Rectal smooth muscle tissue (tissue), 1 donor: ENCODE measurements around the gene BAZ1B.
"Not testable (repeated sequence)": the region's sequence is repeated elsewhere in the genome, so short reads cannot be mapped to it uniquely, and the experiment has no call there.

Source experiments
- H3K27ac ChIP-seq: one replicate; pipeline ENCODE4 v1.7.0; 2013; ENCODE audit warnings: low read depth, low read length, inconsistent platforms
- H3K27me3 ChIP-seq: one replicate; pipeline ENCODE4 v1.7.0; 2013; ENCODE audit warnings: low read length; ENCODE audit not compliant: control insufficient read depth, insufficient read depth
- H3K36me3 ChIP-seq: one replicate; pipeline ENCODE4 v1.7.0; 2013; ENCODE audit warnings: low read length; ENCODE audit not compliant: control insufficient read depth, insufficient read depth
- H3K4me1 ChIP-seq: one replicate; pipeline ENCODE4 v1.7.0; 2013; ENCODE audit warnings: low read length; ENCODE audit not compliant: control insufficient read depth, insufficient read depth
- H3K4me3 ChIP-seq: one replicate; pipeline ENCODE4 v1.7.0; 2013; ENCODE audit warnings: low read length
- H3K9ac ChIP-seq: one replicate; pipeline ENCODE4 v1.7.0; 2013; ENCODE audit warnings: low read length

BAZ1B gene

DNA sequence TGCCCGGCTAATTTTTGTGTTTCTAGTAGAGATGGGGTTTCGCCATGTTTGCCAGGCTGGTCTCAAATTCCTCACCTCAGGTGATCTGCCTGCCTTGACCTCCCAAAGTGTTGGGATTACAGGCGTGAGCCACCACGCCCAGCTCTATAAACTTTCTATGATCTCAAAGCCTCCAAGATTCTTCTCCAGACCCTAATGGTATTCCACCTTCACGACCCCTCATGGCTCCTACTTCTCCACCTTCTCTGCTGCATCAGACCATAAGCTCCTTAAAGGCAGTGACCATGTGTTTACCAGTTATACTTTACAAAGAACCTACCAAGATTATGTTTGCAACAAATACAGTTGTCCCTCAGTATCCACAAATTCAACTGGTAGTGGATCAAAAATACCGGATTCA lies 10.1 kb upstream of the BAZ1B start:
- Histone ChIP-seq H3K36me3 (peaks cover 12% of the 10 kb centered on the region), H3K27me3 (no peaks in the 10 kb centered on the region), H3K9ac (no peak overlapping the region), H3K27ac (no peak overlapping the region), H3K4me1 (no peaks in the 10 kb centered on the region), H3K4me3 (no peak overlapping the region)

DNA sequence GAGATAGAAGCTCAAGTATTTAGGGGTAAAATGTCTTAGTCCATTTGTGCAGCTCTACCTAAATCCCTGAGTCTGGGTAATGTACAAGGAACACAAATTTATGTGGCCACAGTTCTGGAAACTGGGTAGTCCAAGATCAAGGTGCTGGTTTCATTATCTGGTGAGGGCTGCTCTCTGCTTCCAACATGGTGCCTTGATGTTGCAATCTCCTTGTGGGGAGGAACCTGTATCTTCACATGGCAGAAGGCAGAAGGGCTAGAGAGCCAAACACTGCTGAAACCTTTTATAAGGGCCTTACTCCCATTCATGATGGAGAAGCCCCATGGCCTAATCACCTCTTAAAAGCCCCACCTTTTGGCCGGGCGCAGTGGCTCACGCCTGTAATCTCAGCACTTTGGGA lies 8.7 kb upstream of the BAZ1B start:
- Histone ChIP-seq H3K4me1 (no peaks in the 10 kb centered on the region), H3K4me3 (no peak overlapping the region), H3K27ac (no peak overlapping the region), H3K27me3 (no peaks in the 10 kb centered on the region), H3K9ac (no peak overlapping the region), H3K36me3 (peaks cover 3% of the 10 kb centered on the region)

DNA sequence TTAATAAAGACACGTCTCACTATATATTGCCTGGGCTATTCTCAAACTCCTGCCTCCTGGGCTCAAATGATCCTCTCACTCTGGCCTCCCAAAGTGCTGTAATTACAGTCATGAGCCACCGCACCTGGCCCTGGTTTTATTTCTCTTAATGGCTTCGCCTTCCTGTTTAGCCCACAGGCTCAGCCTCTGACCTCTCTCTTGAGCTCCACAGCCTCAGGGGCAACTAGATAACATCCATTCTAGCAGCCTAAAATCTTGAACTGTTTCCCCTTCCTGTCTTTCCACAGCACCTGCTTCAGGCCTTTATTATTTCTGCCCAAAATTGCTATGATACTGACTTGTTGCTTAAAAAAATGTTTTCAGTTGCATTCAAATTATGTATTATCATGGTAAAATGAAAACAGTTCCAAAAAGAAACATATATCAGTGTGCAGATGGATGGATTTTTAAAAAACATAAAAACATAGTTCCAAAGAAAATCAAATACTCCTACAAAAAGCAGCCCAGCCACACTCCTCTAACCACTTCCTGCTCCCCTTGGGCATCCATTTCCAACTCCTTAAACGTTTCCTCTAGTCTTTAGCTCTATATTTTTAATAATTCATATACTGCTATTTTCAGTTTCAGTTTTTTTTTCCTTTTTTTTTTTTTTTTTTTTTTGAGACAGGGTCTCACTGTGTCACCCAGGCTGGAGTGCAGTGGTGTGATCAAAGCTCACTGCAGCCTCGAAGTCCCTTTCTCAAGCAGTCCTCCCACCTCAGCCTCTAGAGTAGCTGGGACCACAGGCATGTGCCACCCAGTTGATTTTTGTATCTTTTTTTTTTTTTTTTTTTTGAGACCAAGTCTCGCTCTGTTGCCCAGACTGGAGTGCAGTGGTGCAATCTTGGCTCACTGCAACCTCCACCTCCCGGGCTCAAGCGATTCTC lies 5.1 kb upstream of the BAZ1B start:
- Histone ChIP-seq H3K4me1 (no peaks in the 10 kb centered on the region), H3K27me3 (no peaks in the 10 kb centered on the region), H3K9ac (no peak overlapping the region), H3K36me3 (no peaks in the 10 kb centered on the region), H3K27ac (no peak overlapping the region), H3K4me3 (no peak overlapping the region)

DNA sequence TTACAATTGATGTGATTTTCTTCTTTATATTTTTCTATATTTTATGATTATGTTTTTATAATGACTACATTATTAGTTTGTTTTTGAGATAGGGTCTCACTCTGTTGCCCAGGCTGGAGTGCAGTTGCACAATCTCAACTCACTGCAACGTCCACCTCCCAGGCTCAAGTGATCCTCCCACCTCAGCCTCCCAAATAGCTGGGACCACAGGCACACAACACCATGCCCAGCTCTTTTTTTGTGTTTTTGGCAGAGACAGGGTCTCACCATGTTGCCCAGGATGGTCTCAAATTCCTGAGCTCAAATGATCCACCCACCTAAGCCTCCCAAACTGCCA lies 4.0 kb upstream of the BAZ1B start:
- not testable (repeated sequence) for H3K36me3 ChIP-seq, H3K27ac ChIP-seq, H3K4me1 ChIP-seq, H3K9ac ChIP-seq, H3K27me3 ChIP-seq, H3K4me3 ChIP-seq

DNA sequence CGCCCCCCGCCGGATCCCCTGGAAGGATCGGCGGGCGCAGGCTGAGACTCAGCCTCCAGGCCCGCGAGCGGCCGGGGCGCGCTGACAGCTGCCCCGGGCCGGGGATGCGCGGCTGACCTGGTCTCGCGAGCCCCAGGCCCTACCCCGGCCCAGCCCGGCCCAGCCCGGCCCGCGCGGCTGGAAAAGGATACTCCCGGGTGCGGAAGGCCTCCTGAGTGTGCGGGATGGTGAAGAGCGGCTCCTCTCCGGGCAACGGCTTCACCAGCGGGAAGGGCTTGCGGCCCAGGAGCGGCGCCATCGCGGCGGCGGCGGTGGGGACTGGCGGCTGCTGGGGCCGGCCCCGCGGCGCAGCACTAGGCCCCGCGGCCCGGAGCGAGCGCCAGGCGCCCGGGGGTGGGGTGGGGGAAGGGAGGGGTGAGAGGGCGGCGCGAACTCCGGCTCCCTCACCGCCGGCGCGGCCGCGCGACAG lies 423 bp downstream of the BAZ1B start:
- H3K36me3 ChIP-seq, result no peaks in the 10 kb centered on the region
- no peaks in the 10 kb centered on the region for H3K27me3 ChIP-seq
- peak overlapping the region; percentile 80 for H3K4me3 ChIP-seq
- peak overlapping the region; percentile 30 for H3K9ac ChIP-seq
- peaks cover 19% of the 10 kb centered on the region for H3K4me1 ChIP-seq
- H3K27ac ChIP-seq, result peak overlapping the region; percentile 93

DNA sequence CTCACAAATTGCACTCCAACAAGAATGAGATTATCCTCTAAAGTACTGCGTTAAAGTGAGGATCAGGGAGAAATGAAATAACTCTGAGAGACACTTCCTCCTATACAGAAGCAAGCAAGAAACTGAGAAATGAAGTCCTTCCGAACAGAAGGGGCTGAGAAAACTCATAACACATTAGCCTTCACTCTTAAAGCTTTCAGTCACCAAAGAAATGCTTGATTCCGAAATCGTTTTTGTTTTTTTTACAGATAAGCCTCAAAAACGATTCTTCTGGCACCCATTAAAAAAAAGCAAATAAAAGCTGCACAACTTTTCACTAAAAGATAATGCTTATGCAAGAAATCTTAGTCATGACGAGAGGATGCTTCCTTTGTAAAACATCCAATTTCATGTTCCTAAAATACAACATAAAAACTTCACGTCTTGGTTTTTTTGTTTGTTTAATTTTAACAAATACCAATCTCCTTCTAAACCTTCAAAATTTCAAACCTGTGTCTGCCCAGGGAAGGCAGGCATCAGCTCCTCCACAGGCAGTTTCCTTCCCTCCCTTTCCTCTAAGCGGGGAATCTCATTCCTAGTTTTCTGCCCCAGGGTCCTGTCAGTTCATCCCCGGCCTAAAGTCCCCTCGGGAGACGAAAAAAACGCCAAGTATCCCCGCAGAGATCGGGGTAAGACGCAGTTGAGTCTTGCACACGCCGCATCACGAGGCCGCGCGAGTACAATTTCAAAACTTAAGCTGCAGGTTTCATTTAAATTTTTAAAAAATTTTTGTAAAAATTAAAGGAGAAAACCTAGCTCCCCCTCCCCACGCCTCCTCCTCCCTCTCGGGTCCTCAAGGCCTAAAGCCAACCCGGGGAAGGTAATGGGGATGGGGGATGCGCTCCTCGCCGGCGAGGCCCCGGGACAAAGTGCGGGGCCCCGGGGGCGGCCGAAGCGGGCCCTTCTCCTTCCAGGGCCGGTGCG lies 1.1 kb downstream of the BAZ1B start:
- Histone ChIP-seq H3K27me3 (no peaks in the 10 kb centered on the region), H3K36me3 (peaks cover 3% of the 10 kb centered on the region), H3K27ac (peak overlapping the region; percentile 93), H3K4me1 (peaks cover 19% of the 10 kb centered on the region), H3K9ac (peak overlapping the region; percentile 30), H3K4me3 (peak overlapping the region; percentile 80)

DNA sequence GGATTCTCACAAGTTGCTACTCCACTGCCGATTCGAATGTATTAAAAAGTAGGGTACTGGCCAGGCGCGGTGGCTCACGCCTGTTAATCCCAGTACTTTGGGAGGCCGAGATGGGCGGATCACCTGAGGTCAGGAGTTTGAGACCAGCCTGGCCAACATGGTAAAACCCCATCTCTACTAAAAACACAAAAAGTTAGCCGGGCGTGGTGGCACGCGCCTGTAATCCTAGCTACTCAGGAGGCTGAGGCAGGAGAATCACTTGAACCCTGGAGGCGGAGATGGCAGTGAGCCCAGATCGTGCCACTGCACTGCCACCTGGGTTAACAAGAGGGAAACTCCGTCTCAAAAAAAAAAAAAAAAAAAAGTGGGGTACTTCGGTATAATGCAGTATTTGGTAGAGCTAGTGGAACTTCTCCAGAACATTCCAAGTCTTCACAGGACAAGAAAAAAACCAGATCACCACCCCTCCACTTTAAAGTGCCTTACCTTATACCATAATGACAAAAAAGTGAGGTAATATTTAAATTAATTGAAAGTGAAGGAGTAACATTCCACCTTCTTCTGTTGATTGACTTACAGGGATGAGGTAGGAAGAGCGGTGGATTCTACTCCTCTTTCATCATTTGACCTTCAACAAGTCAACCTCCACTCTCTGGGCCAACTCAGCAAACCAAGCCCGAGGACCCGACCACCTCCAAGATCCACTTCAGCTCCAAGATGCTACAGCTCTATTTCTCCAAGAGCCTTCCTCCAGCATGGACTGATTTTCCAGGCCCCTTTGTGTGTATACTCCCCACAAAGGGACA lies 2.0 kb downstream of the BAZ1B start:
- Histone ChIP-seq H3K4me1 (peaks cover 19% of the 10 kb centered on the region), H3K36me3 (peaks cover 6% of the 10 kb centered on the region), H3K27me3 (no peaks in the 10 kb centered on the region), H3K4me3 (peak overlapping the region; percentile 80), H3K9ac (no peak overlapping the region), H3K27ac (peak overlapping the region; percentile 93)

DNA sequence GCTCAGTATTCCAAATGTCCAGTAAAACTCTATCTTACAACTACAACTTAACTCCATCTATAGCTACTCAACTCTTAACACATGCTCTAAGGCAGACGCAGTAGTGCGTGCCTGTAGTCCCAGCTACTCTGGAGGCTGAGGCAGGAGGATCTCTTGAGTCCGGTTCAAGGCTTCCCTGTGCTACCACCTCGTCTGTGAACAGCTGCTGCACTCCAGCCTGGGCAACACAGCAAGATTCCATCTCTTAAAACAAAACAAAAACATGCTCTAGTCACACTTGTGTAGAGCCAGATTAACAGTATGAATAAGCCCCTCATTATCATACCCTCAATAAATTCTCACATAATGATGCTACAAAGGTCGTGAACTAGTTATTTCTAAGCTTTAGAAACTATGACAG lies 3.6 kb downstream of the BAZ1B start:
- no peak overlapping the region for H3K4me3 ChIP-seq

DNA sequence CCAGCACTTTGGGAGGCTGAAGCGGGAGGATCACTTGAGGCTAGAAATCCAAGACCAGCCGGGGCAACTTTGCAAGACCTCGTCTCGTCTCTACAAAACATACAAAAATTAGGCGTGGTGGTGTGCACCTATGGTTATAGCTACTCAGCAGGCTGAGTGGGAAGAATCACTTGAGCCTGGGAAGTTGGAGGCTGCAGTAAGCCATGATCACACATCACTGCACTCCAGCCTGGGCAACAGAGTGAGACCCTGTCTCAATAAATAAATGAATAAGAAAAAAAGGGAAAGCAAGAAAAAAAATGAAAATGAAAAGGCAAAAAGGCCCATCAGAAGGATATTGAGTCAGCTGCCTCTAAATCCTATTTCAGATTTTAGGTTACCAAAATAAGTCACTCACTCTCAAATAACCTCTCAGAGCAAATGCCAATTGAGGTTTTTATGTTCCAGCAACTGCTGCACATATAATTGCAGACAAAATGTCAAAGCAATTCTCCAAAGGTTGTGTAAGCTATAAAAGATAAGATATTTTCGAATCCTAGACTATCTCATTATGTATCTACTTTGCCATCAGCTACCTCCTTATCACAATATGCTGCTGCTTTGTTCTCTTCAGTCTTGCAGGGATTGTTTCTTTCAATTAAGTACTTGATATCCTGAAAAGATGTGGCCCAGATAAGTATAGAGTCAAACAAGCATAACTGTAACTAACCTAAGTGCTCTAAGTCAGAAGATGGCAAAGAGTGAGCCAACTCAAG lies 4.7 kb downstream of the BAZ1B start:
- H3K36me3 ChIP-seq, result peaks cover 6% of the 10 kb centered on the region
- no peak overlapping the region for H3K27ac ChIP-seq
- no peak overlapping the region for H3K4me3 ChIP-seq
- peaks cover 19% of the 10 kb centered on the region for H3K4me1 ChIP-seq
- no peak overlapping the region for H3K9ac ChIP-seq
- H3K27me3 ChIP-seq, result no peaks in the 10 kb centered on the region

More for the DNA sequence above, 3.6 kb downstream of the BAZ1B start:
- Histone ChIP-seq H3K9ac (no peak overlapping the region), H3K27ac (no peak overlapping the region), H3K27me3 (no peaks in the 10 kb centered on the region), H3K4me1 (peaks cover 19% of the 10 kb centered on the region), H3K36me3 (peaks cover 6% of the 10 kb centered on the region)

DNA sequence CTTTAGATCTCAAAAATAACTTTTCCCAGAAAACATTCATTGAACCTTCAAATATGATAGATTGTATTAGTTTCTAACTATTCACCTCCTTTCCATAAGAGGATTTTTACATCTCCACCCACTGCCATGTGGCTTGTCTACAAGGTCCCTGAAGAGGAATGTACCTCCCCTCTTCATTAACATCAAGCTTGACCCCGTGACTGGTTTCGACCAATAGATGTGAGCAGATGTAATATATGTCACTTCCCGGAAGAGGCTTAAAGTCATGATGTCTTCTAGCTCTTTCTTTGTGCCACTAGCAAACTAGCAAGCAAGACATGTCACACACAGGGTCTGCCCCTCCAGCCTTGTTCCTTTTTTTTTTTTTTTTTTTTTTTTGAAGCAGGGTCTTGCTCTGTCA lies 6.9 kb downstream of the BAZ1B start:
- H3K36me3 ChIP-seq, result peaks cover 6% of the 10 kb centered on the region
- no peak overlapping the region for H3K4me3 ChIP-seq
- H3K4me1 ChIP-seq, result peaks cover 10% of the 10 kb centered on the region

DNA sequence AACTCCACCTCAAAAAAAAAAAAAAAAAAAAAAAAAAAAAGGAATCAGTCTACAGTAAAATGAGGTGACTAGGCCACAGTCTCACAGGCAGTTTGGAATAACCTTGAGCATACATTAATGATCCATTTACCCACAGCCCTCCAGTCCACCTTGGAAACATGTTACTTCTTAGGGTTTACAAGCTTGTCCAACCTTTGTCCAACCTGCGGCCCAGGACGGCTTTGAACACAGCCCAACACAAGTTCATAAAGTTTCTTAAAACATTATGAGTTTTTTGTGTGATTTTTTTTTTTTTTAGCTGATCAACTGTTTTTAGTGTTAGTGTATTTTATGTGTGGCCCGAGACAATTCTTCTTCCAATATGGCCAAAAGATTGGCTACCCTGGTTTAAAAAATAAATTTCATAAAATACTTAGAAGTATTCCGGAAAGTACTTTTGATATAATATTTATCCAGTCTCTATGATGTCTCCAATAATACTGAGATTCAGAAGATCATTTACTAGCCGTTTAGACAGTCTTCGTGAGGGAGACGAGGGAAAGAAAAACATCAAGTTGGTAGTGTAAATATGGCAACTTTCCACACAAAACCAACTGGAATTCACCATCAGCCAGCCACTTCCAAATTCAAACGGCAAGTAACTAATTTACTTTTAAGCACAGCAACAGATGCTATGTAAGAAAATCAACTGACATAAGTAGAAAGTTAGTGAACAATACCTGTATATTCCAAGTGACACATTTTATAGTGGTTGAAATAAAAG lies 9.9 kb downstream of the BAZ1B start:
- H3K27me3 ChIP-seq, result no peaks in the 10 kb centered on the region
- H3K4me3 ChIP-seq, result no peak overlapping the region
- H3K9ac ChIP-seq, result no peak overlapping the region
- no peaks in the 10 kb centered on the region for H3K4me1 ChIP-seq
- no peak overlapping the region for H3K27ac ChIP-seq
- H3K36me3 ChIP-seq, result peaks cover 19% of the 10 kb centered on the region

More for the DNA sequence above, 6.9 kb downstream of the BAZ1B start:
- H3K9ac ChIP-seq, result no peak overlapping the region
- H3K27me3 ChIP-seq, result no peaks in the 10 kb centered on the region
- no peak overlapping the region for H3K27ac ChIP-seq
